ENCODE results near the gene MTR. TPM values are rescaled to one million over a fixed set of nuclear protein-coding genes. Genes with fewer than 3 reads are reported as not detected.
A peak's percentile ranks its signal among the peaks of the same experiment; 100 is the strongest.

Gene MTR
- total and polyA plus RNA-seq, 2 experiments from 2014 or later = 23.9 to 61.7 TPM

GRCh38 chr1:236829085-236829484 lies 34.0 kb downstream of the MTR start:
- peaks cover 68% of the 10 kb centered on the region for H3K36me3 ChIP-seq
- H3K27me3 ChIP-seq = no peaks in the 10 kb centered on the region

DNA sequence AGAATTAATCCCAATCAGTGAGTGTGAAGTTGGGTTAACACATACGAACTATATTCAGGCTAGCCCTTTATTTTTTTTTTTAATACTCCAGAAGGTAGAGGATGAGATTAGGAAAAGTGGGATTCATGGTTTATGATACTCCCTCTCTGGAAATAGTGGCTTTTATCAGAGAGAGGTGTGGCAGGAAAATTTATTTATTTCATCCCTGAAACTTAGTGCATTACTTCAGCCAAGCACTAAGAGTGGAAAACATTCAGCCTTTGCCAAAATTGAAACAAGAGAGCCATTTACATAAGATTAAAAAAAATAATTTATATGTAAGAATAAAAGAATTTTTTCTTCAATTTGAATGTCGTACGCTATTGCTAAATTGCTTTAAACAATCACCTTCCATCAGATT lies 35.0 kb downstream of the MTR start:
- peaks cover 64% of the 10 kb centered on the region for H3K36me3 ChIP-seq
- no peak for DNase-seq (ENCODE audit: low read depth in 1 of 2, low spot score in 1 of 2)
- H3K27ac ChIP-seq = no peak overlapping the region
- H3K9me3 ChIP-seq (ENCODE audit: low read depth) = no peaks in the 10 kb centered on the region
- TF ChIP-seq CTCF (IDR thresholded peaks at IDR 0.05; ENCODE audit: low read depth, low read length) = no peak
- no peaks in the 10 kb centered on the region for H3K27me3 ChIP-seq
- no peak overlapping the region for H3K4me3 ChIP-seq
- no peaks in the 10 kb centered on the region for H3K4me1 ChIP-seq (ENCODE audit: low read depth)

More at GRCh38 chr1:236829085-236829484, 34.0 kb downstream of the MTR start:
- H3K4me1 ChIP-seq (ENCODE audit: low read depth) = no peaks in the 10 kb centered on the region
- H3K4me3 ChIP-seq = no peak overlapping the region
- no peak for TF ChIP-seq CTCF (IDR thresholded peaks at IDR 0.05; ENCODE audit: low read depth, low read length)
- no peak for DNase-seq (ENCODE audit: low read depth in 1 of 2, low spot score in 1 of 2)
- no peaks in the 10 kb centered on the region for H3K9me3 ChIP-seq (ENCODE audit: low read depth)
- H3K27ac ChIP-seq = no peak overlapping the region

GRCh38 chr1:236830560-236830959 lies 35.5 kb downstream of the MTR start:
- H3K27ac ChIP-seq = no peak overlapping the region
- no peaks in the 10 kb centered on the region for H3K27me3 ChIP-seq
- no peak for TF ChIP-seq CTCF (IDR thresholded peaks at IDR 0.05; ENCODE audit: low read depth, low read length)
- H3K9me3 ChIP-seq (ENCODE audit: low read depth) = no peaks in the 10 kb centered on the region
- no peak for DNase-seq (ENCODE audit: low read depth in 1 of 2, low spot score in 1 of 2)
- no peak overlapping the region for H3K4me3 ChIP-seq
- H3K36me3 ChIP-seq = peaks cover 60% of the 10 kb centered on the region
- peaks cover 4% of the 10 kb centered on the region for H3K4me1 ChIP-seq (ENCODE audit: low read depth)

GRCh38 chr1:236833575-236833974 lies 38.5 kb downstream of the MTR start:
- Histone ChIP-seq H3K9me3 (ENCODE audit: low read depth) (no peaks in the 10 kb centered on the region), H3K27ac (no peak overlapping the region), H3K27me3 (no peaks in the 10 kb centered on the region), H3K4me3 (no peak overlapping the region), H3K36me3 (peaks cover 67% of the 10 kb centered on the region), H3K4me1 (ENCODE audit: low read depth) (peaks cover 8% of the 10 kb centered on the region)
- DNase-seq (ENCODE audit: low read depth in 1 of 2, low spot score in 1 of 2) = no peak
- TF ChIP-seq CTCF (IDR thresholded peaks at IDR 0.05; ENCODE audit: low read depth, low read length) = no peak

- H3K27me3 ChIP-seq = no peaks in the 10 kb centered on the region
- peak overlapping the region; percentile 65 for H3K27ac ChIP-seq
- no peak overlapping the region for H3K4me3 ChIP-seq
- H3K36me3 ChIP-seq = peaks cover 66% of the 10 kb centered on the region
- H3K4me1 ChIP-seq (ENCODE audit: low read depth) = peaks cover 8% of the 10 kb centered on the region
- no peak for DNase-seq (ENCODE audit: low read depth in 1 of 2, low spot score in 1 of 2)
- H3K9me3 ChIP-seq (ENCODE audit: low read depth) = no peaks in the 10 kb centered on the region
- no peak for TF ChIP-seq CTCF (IDR thresholded peaks at IDR 0.05; ENCODE audit: low read depth, low read length)
These were observed 39.8 kb downstream of the MTR start for GRCh38 chr1:236834876-236835275.

GRCh38 chr1:236835491-236835890 lies 40.4 kb downstream of the MTR start:
- Histone ChIP-seq H3K27me3 (no peaks in the 10 kb centered on the region), H3K9me3 (ENCODE audit: low read depth) (no peaks in the 10 kb centered on the region), H3K36me3 (peaks cover 67% of the 10 kb centered on the region), H3K27ac (peak overlapping the region; percentile 65), H3K4me3 (no peak overlapping the region), H3K4me1 (ENCODE audit: low read depth) (peaks cover 8% of the 10 kb centered on the region)
- no peak for TF ChIP-seq CTCF (IDR thresholded peaks at IDR 0.05; ENCODE audit: low read depth, low read length)
- DNase-seq (ENCODE audit: low read depth in 1 of 2, low spot score in 1 of 2) = no peak
